ENCODE data around the gene RUNDC3A. TPM values are rescaled to one million over a fixed set of nuclear protein-coding genes. Genes with fewer than 3 reads are reported as not detected.

Gene RUNDC3A
- polyA plus RNA-seq, 1 donor (not counting 4 experiments of a cell fraction or from before 2014, with no cell fraction given) = 1.6 TPM

DNA sequence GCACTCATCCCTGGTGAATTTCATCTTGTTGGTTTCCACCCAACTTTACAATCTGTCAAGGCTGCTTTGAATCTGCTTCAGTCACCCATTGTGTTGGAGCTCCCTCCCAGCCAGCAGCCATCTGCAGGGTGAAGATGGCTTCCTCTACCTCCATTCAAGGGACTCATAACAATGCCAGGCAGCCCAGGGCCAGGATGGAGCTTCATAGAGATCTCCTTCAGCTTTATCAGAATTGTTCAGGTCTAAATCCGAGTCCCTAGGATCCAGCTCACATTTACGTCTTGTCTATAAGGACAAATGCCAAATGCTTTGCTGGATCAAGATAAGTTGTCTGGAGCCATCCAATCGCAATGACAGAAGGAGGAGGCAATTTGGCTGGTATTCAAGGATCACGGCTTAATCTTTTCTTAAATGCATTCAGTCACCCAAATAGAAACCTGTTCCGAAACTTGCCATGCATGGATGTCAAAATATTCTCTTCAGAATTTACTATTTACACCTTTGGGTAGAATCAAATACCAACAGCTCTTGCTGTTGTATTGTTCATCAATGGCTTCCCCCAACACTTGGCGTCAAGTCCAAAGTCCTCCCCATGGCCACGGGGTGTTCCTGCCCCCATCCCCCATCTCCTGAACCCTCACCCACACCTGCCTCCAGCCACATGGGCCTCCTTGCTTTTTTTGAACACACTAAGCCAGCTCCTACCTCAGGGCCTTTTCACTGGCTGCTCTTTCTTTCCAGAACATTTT, 59.0 kb downstream of the RUNDC3A start:
- Histone ChIP-seq H3K9me1 (ENCODE audit: control insufficient read depth, extremely low read depth, insufficient read depth, low read length) (no peaks in the 10 kb centered on the region), H3K27ac (ENCODE audit: control insufficient read depth, insufficient read depth, low read length) (no peak overlapping the region), H3K79me2 (ENCODE audit: control insufficient read depth, insufficient read depth, low read length) (no peaks in the 10 kb centered on the region), H3K27me3 (ENCODE audit: control insufficient read depth, extremely low read depth, insufficient read depth, low read length) (peaks cover 24% of the 10 kb centered on the region), H3K9ac (ENCODE audit: control insufficient read depth, extremely low read depth, insufficient read depth, low read length) (no peak overlapping the region), H3K9me3 (ENCODE audit: control insufficient read depth, low read depth, low read length) (no peaks in the 10 kb centered on the region), H3K4me1 (ENCODE audit: control insufficient read depth, extremely low read depth, insufficient read depth, low read length) (no peaks in the 10 kb centered on the region), H3K36me3 (ENCODE audit: control insufficient read depth in 2 of 2, extremely low read depth in 1 of 2, insufficient read depth in 2 of 2, low read length in 2 of 2) (no peaks in the 10 kb centered on the region), H2AFZ (ENCODE audit: control insufficient read depth, low read length) (no peak overlapping the region), H4K20me1 (ENCODE audit: control insufficient read depth, extremely low read depth, insufficient read depth, low read length) (no peaks in the 10 kb centered on the region), H3K4me3 (ENCODE audit: control insufficient read depth in 2 of 3, extremely low read depth in 1 of 3, insufficient read depth in 2 of 3, low read depth in 1 of 3, low read length in 3 of 3) (no peak overlapping the region), H3K4me2 (ENCODE audit: control insufficient read depth, extremely low read depth, insufficient read depth, low read depth, low read length) (no peak overlapping the region)
- dilution Hi-C loops (cut with MboI; ENCODE audit: extremely low pct_ligation_motif_present, low sequenced_read_pairs) = no loop called here
- TF ChIP-seq, protein P1, sequence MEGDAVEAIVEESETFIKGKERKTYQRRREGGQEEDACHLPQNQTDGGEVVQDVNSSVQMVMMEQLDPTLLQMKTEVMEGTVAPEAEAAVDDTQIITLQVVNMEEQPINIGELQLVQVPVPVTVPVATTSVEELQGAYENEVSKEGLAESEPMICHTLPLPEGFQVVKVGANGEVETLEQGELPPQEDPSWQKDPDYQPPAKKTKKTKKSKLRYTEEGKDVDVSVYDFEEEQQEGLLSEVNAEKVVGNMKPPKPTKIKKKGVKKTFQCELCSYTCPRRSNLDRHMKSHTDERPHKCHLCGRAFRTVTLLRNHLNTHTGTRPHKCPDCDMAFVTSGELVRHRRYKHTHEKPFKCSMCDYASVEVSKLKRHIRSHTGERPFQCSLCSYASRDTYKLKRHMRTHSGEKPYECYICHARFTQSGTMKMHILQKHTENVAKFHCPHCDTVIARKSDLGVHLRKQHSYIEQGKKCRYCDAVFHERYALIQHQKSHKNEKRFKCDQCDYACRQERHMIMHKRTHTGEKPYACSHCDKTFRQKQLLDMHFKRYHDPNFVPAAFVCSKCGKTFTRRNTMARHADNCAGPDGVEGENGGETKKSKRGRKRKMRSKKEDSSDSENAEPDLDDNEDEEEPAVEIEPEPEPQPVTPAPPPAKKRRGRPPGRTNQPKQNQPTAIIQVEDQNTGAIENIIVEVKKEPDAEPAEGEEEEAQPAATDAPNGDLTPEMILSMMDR (optimal IDR thresholded peaks at IDR 0.05 in 1 of 3, IDR thresholded peaks at IDR 0.05 in 1 of 3, conservative IDR thresholded peaks at IDR 0.05 in 1 of 3; ENCODE audit: extremely low read depth in 1 of 3, insufficient read depth in 2 of 3, low read length in 3 of 3) = no peak
- no peak for TF ChIP-seq EZH2 (IDR thresholded peaks at IDR 0.05; ENCODE audit: low read length)
- no peak for DNase-seq (ENCODE audit: low read depth, low spot score)
- FAIRE-seq = no peak

Small RNA genes within 50 kb of the gene (small RNA-seq; reads per million reads assigned to genes)
- gene RF00012 (ENCODE audit: insufficient read length in 3 of 3, low read depth in 3 of 3, low replicate concordance in 1 of 3) = 0 reads per million in 3 experiments
- gene RN7SL507P (ENCODE audit: insufficient read length in 3 of 3, low read depth in 3 of 3, low replicate concordance in 1 of 3) = 0 to 4.7 (median 0) reads per million in 3 experiments
- gene RNU6-453P (ENCODE audit: insufficient read length in 3 of 3, low read depth in 3 of 3, low replicate concordance in 1 of 3) = 0 to 0.67 (median 0) reads per million in 3 experiments

Other genes starting within 250 kb of the RUNDC3A start
- 40.1 to 74.3 TPM (median 49.5 TPM) in 3 replicates for gene LSM12, start 241.9 kb upstream of the RUNDC3A start, polyA plus RNA-seq
- 28.0 to 44.2 TPM (median 37.9 TPM) in 3 replicates for gene G6PC3, start 237.9 kb upstream of the RUNDC3A start, polyA plus RNA-seq
- gene HDAC5, start 185.0 kb upstream of the RUNDC3A start, polyA plus RNA-seq = 3.0 to 11.1 TPM (median 4.5 TPM) in 3 replicates
- gene HROB, start 166.7 kb upstream of the RUNDC3A start, polyA plus RNA-seq = 1.3 to 4.5 TPM (median 3.4 TPM) in 3 replicates
- not detected in 3 replicates for gene ASB16, start 137.9 kb upstream of the RUNDC3A start, polyA plus RNA-seq
- gene TMUB2, start 121.6 kb upstream of the RUNDC3A start, polyA plus RNA-seq = 25.5 to 38.5 TPM (median 27.1 TPM) in 3 replicates
- gene ATXN7L3, start 108.7 kb upstream of the RUNDC3A start, polyA plus RNA-seq = 29.3 to 33.8 TPM (median 32.8 TPM) in 3 replicates
- gene UBTF, start 88.9 kb upstream of the RUNDC3A start, polyA plus RNA-seq = 14.7 to 23.0 TPM (median 20.5 TPM) in 3 replicates
- gene SLC4A1, start 40.5 kb upstream of the RUNDC3A start, polyA plus RNA-seq = 0.06 TPM in 1 of 3 replicates, not detected in the others
- gene SLC25A39, start 16.2 kb downstream of the RUNDC3A start, polyA plus RNA-seq = 108 to 170 TPM (median 149 TPM) in 3 replicates
- 179 to 316 TPM (median 274 TPM) in 3 replicates for gene GRN, start 36.7 kb downstream of the RUNDC3A start, polyA plus RNA-seq
- gene FAM171A2, start 55.3 kb downstream of the RUNDC3A start, polyA plus RNA-seq = 0.35 to 0.95 TPM (median 0.37 TPM) in 3 replicates
- gene ITGA2B, start 81.0 kb downstream of the RUNDC3A start, polyA plus RNA-seq = 0.06 TPM in 1 of 3 replicates, not detected in the others
- 11.4 to 15.1 TPM (median 13.4 TPM) in 3 replicates for gene GPATCH8, start 194.8 kb downstream of the RUNDC3A start, polyA plus RNA-seq
- gene FZD2, start 248.9 kb downstream of the RUNDC3A start, polyA plus RNA-seq = 2.6 to 4.6 TPM (median 2.7 TPM) in 3 replicates